Mucosa of descending colon (tissue), 3 donors: ENCODE measurements around the gene ARAP3. TPM values are rescaled to one million over a fixed set of nuclear protein-coding genes. Genes with fewer than 3 reads are reported as not detected.
"Not testable (repeated sequence)": the region's sequence is repeated elsewhere in the genome, so short reads cannot be mapped to it uniquely, and the experiment has no call there.

Experiments used
- ATAC-seq: fragments of 200-7000 bp; cut with Tn5 transposase; one replicate; pipeline ENCODE4 v1.9.1; 2020; ENCODE audit warnings: mild to moderate bottlenecking, moderate library complexity
- DNase-seq, 3 donors: peaks; one replicate each; pipeline ENCODE4 v3.0.0-alpha.2; 2020
- H3K36me3 ChIP-seq: fragments of 200-600 bp; one replicate; pipeline ENCODE4 v1.8.0; 2021; ENCODE audit warnings: low read depth, mild to moderate bottlenecking
- H3K4me1 ChIP-seq: fragments of 200-600 bp; one replicate; pipeline ENCODE4 v1.8.0; 2021; ENCODE audit warnings: low read depth, mild to moderate bottlenecking
- H3K4me3 ChIP-seq: fragments of 200-600 bp; one replicate; pipeline ENCODE4 v1.8.0; 2021; ENCODE audit warnings: mild to moderate bottlenecking
- H3K9me3 ChIP-seq: fragments of 200-600 bp; one replicate; pipeline ENCODE4 v1.8.0; 2021; ENCODE audit warnings: mild to moderate bottlenecking
- intact Hi-C, 2 donors: fragments of 100-400 bp; cut with DNase I in 1 of 2; cut with micrococcal nuclease in 1 of 2; formaldehyde crosslinking; loops; one replicate each; pipeline versions ENCODE4 v1.11.0 to v1.11.1; 2022; cut with DNase I, micrococcal nuclease
- long read RNA-seq, 2 donors: library from polyadenylated mRNA; unstranded; transcript quantifications; one replicate each; pipeline ENCODE4 v2.0.0, GENCODE V29; 2019 to 2021
- total RNA-seq, 3 donors: library from RNA; stranded (reverse); fragmentation: NEBNext Ultra II Directional in 2 of 3; extraction: Animal tissue kit (Norgen Biotek cat#: 25700) in 2 of 3; gene quantifications; one replicate each; pipeline versions ENCODE4 v1.2.1 to v1.2.4, GENCODE V29; 2021 to 2023
- TF ChIP-seq, protein P1 (sequence below): fragments of 200-600 bp; IDR thresholded peaks from one replicate; pipeline ENCODE4 v1.8.0; 2022; ENCODE audit warnings: antibody characterized with exemption, mild to moderate bottlenecking
- donor health status: DM: no; HTN: no; CAD: no; lungs with moderate emphysema.
- donor health status: DM: no; HTN: no; CAD: no.
- donor health status: DM: no; HTN: yes; CAD: no.

The ARAP3 gene
- total RNA-seq, result 10 to 100 TPM in 1 of 3 donors, 1 to 10 TPM in 2; 5.7 to 10.9 (median 8.0) TPM
- long read RNA-seq, donor 1, partial matches to known transcripts, result 2 of 3 reads
- long read RNA-seq, donor 1, other reads (novel, unspliced or antisense), result 1 of 3 reads
- long read RNA-seq, donor 2, result 0 reads

DNA sequence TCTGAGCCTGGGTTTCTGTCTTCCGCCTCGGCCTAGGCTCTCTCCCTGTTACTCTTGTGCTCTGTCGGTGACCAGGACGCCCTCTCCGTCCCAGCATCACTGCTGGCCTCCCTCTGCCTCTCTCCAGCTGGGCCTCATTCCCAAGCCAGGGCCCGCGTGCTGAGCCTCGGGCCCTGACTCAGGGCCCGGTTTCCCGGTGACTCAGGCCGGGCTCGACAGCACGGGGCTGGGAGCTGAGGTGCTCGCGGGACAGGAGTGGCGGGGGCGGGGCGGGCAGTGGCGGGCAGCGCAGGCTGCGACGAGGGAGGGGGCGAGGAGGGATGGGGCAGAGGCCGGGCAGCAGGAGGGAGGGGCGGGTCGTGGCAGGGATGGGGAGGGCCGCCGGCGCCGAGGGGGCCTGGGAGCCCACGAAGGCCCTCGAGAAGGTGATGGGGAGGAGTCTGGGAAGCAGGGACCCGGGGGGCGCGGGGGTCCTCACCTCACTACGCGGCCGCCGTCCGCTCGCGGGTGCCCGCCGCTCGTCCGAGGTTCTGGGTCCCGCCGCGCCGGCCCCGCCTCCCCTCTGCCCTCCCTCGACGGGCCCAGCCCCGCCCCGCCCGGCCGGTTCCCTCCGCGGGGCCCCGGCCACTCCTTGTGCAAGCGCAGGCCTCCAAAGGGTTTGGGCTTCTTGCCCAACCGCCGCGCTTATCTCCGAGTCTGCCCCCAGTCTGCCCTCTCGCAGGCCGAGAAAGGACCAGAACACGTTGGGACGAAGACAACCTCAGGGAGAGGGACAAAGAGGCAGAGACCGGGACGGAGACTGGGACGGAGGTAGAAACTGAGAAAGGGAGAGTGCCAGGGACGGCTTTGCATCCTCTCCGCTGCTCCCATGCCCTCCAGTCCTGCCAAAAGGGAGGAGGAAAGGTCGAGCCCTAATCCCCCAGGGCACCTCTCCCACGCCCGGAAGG, at the start of gene ARAP3:
TSS of gene ARAP3 (minus strand) at position 536 of the 947 bp plus-strand sequence. CDS start 1,744 bp downstream, outside the sequence.
- H3K4me3 ChIP-seq, result peak within 1 kb of the TSS; percentile 6
- peak; percentile 83 to 89 (median 89) for DNase-seq
- intact Hi-C loops, result no loop called here
- H3K4me1 ChIP-seq, result peaks cover 18% of the 10 kb centered on the region
- TF ChIP-seq, protein P1, sequence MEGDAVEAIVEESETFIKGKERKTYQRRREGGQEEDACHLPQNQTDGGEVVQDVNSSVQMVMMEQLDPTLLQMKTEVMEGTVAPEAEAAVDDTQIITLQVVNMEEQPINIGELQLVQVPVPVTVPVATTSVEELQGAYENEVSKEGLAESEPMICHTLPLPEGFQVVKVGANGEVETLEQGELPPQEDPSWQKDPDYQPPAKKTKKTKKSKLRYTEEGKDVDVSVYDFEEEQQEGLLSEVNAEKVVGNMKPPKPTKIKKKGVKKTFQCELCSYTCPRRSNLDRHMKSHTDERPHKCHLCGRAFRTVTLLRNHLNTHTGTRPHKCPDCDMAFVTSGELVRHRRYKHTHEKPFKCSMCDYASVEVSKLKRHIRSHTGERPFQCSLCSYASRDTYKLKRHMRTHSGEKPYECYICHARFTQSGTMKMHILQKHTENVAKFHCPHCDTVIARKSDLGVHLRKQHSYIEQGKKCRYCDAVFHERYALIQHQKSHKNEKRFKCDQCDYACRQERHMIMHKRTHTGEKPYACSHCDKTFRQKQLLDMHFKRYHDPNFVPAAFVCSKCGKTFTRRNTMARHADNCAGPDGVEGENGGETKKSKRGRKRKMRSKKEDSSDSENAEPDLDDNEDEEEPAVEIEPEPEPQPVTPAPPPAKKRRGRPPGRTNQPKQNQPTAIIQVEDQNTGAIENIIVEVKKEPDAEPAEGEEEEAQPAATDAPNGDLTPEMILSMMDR, result no peak
- H3K36me3 ChIP-seq, result no peaks in the 10 kb centered on the region
- H3K9me3 ChIP-seq, result no peaks in the 10 kb centered on the region
- ATAC-seq, result peak; percentile 94

DNA sequence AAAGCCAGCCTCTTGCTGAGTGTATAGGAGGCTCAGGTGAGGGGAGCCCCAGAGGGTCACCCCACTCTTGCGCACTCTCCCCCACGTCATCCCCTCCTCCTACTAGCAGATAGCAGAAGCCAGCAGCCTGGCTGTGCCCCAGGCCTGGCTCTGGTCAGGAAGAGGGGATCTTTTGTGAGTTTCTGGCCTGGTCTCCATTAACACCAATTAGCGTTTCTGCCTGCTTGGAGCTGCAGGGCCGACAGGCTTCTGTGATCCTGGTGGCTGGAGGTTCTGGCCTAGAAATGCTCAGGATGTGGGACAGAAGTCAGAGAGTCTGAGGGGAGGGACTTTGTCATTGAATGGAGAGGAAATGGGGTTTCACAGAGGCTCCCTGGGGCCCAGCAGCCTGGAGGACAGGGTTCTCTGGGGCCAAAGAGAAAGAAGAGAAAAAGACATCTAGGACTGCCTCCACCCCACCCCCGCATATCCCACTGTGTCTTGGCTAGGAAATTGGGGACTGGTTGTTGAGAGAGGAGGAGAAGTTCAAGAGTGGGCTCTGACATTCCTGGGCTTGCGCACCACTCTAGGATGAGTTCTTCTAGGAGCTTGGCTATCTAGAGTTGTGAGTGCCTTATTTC, 47.5 kb upstream of the ARAP3 start:
- TF ChIP-seq, protein P1, result no peak

DNA sequence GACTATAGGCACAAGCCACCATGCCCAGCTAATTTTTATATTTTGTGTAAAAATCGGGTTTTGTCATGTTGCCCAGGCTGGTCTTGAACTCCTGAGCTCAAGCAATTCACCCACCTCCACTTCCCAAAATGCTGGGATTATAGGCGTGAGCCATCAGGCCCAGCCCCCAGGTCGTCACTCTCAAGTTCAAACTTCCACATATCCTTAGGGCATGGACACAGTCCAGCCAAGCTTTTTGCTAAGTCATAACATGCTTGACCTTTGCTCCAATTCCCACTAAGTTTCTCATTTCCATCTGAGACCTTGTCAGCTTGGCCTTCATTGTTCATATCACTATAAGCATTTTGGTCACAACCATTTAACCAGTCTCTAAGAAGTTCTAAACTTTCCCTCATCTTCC, 43.9 kb upstream of the ARAP3 start:
- Histone ChIP-seq H3K9me3 (no peaks in the 10 kb centered on the region), H3K4me3 (no peak overlapping the region), H3K36me3 (no peaks in the 10 kb centered on the region), H3K4me1 (no peaks in the 10 kb centered on the region)
- intact Hi-C loops, result no loop called here
- ATAC-seq, result no peak
- TF ChIP-seq, protein P1, result no peak
- no peak for DNase-seq

More for the DNA sequence above, 47.5 kb upstream of the ARAP3 start:
- Histone ChIP-seq H3K36me3 (no peaks in the 10 kb centered on the region), H3K4me1 (no peaks in the 10 kb centered on the region), H3K9me3 (no peaks in the 10 kb centered on the region), H3K4me3 (no peak overlapping the region)
- DNase-seq, result no peak
- no peak for ATAC-seq
- intact Hi-C loops, result no loop called here

- H3K4me3 ChIP-seq, ATAC-seq, H3K9me3 ChIP-seq, H3K4me1 ChIP-seq, H3K36me3 ChIP-seq, DNase-seq, intact Hi-C loops: not testable (repeated sequence)
These were observed 43.1 kb upstream of the ARAP3 start for GRCh38 chr5:141725174-141725573.

DNA sequence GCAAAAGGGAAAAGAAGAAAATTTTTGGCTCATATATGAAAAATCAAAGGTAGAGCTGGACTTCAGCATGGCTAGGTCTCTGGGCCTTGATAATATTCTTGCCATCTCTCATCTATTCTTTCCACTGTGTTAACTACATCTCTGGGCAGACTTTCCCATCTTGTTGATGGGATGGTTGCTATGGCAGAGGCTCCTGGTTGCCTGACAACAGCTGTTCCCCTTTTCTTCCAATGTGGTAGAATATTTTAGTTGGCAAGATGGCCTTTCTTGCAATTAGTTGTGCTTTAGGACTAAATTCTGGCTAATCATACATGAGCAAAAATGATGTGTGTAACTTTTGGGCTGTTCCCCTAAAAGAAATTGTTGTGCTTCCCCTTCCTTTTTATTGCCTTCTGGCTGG, 40.2 kb upstream of the ARAP3 start:
- intact Hi-C loops, result no loop called here

More for the DNA sequence above, 40.2 kb upstream of the ARAP3 start:
- Histone ChIP-seq H3K9me3 (no peaks in the 10 kb centered on the region), H3K4me3 (no peak overlapping the region), H3K36me3 (no peaks in the 10 kb centered on the region), H3K4me1 (no peaks in the 10 kb centered on the region)
- DNase-seq (no peak), ATAC-seq (no peak)
- TF ChIP-seq, protein P1, result no peak
